Stromal cell of bone marrow (primary cell): ENCODE results near the gene KRTAP5-6.
"Not testable (repeated sequence)": the region's sequence is repeated elsewhere in the genome, so short reads cannot be mapped to it uniquely, and the experiment has no call there.

Experiments
- DNase-seq: peaks from one replicate; pipeline ENCODE4 v3.0.0-alpha.2; 2012; ENCODE audit warnings: low read depth

The KRTAP5-6 gene

GRCh38 chr11:1661454-1662269 lies 35.3 kb upstream of the KRTAP5-6 start:
- DNase-seq = not testable (repeated sequence)

- DNase-seq = not testable (repeated sequence)
Observed at GRCh38 chr11:1662699-1663283, 34.2 kb upstream of the KRTAP5-6 start.

DNA sequence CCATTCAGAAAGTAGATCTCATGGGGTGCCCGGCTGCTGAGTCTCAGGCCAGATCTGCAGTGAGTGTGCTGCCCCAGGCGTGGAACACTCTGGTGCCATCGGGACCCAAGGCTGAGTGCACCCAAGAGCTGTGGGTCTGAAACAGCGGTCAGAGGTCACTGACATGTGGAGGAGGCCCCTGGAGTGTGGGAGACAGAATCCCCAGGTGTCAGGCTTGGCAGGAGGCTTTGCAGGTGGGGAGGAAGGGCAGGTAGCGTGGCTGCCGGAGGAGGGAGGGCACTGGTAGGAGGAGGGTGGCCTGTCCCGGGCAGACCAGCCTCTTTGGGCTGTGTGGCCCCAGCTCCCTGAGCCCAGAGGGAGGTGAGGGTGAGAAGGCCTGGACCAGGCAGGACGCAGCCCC lies 31.7 kb upstream of the KRTAP5-6 start:
- DNase-seq = no peak

DNA sequence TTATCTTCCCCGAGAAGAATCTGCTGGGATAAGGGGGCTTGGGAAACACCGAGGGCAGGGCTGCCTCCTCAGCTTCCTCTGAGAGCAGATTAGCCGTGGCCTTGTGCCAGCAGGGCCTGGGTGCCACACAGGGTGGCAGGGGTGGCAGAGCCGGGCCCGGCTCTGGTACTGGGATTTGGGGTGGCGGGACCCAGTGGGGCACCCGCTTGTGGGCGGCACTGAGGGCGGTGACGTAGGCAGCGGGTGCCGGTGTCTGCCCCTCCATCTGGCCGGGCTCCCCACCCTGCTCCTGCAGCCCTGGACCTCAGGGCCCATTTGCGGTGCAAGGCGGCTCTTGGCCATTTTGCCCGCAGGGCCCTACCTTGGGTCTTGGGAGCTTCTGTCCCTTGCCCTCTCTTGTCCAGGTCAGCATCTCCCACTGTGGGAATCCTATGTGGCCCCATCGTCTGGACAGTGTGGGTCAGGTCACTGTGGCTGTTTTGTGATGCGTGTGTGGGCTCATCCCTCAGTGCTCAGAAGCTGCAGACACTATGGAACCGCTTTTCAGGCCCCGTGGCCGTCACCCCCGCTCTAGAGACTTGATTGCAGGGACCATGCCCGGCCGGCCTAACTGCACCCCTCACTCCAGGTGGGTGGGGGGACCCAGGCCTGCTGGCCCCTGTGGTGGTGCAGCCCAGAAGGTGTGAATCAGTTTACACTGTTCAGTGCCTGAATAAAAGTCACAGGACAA lies 29.7 kb upstream of the KRTAP5-6 start:
- no peak for DNase-seq

DNA sequence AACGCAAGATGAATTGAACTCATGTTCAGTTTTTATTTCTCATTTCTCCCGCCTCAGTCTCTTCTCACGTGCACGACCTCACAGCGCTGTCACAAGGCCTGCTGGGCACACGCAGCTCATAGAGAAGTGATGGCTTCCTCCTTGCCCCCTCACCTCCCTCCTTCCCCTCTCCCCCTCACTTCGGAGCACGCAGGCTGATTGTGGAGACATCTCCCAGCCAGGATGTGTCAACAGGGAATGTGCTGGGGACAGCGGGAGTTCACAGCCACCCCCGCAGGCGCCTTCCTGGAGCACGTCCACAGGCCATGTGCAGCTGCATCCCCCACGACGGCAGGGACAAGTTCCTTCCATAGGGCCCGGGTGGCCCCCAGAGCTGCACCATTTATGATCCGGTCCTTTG lies 29.1 kb upstream of the KRTAP5-6 start:
- no peak for DNase-seq

GRCh38 chr11:1668911-1669473 lies 28.0 kb upstream of the KRTAP5-6 start:
- no peak for DNase-seq

DNA sequence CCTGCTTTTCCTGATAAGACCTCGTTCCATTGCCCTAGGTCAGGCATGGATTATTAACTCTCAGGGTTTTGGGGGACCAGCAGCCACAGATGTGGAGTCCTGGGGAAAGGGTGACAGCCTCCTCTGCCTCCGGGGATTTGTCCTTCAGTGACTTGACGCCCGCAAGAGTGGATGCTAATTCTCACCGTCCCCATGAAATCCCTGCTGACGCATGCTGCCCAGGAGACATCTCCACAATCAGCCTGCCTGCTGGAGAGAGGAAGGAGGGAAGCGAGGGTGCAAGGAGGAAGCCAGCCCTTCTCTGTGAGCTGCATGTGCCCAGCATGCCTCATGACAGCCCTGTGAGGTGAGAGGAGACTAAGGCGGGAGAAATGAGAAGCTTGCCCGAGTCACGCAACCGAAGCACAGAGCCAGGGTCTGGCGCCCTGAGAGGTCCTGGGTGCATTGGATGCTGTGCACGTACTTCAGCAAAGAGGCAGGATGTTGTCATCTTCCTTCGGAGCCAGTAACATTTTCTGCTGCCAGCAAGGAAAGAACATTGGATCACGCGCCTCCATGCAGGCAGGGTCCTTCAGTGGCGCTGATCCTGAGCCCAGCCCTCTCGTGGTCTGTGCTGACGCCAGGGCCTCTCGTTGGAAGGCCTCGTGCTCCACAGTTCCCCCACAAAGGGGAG lies 27.3 kb upstream of the KRTAP5-6 start:
- DNase-seq = no peak

DNA sequence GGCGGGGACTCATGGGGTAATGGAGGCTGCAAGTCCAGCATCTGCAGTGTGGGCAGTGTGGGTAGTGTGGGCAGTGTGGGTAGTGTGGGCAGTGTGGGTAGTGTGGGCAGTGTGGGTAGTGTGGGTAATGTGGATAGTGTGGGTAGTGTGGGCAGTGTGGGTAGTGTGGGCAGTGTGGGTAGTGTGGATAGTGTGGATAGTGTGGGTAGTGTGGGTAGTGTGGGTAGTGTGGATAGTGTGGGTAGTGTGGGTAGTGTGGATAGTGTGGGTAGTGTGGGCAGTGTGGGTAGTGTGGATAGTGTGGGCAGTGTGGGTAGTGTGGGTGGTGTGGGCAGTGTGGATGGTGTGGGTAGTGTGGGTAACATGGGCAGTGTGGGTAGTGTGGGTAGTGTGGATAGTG lies 26.5 kb upstream of the KRTAP5-6 start:
- not testable (repeated sequence) for DNase-seq

DNA sequence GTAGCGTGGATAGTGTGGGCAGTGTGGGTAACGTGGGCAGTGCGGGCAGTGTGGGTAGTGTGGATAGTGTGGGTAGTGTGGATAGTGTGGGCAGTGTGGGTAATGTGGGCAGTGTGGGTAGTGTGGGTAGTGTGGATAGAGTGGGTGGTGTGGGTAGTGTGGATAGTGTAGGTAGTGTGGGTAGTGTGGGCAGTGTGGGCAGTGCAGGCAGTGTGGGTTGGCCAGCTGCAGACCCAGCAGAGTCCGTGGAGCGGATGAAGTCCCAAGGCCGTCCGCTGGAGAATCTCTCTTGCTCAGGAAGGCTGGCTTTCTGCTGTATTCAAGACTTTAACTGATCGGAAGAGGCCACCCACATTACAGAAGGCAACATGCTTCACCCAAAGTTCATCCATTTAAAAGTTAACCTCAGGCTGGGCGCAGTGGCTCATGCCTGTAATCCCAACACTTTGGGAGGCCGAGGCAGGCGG lies 26.1 kb upstream of the KRTAP5-6 start:
- DNase-seq = no peak

DNA sequence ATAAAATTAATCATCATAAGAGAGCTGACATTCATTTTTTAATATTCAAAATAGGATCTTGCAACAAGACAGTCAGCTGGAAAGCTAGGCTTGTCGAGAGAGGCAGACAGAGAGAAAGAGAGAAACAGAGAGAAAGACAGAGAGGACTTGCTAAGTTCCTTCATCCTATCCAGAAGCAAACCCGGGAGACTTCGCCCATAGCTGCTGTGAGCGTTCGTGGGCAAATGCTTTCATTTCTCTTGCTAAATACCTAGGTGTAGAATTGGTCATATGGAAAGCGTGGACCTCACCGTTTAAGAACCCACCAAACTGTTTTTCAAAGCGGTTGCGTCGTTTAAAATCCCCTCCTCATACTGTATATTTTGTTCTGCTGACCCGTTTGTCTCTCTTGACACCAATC lies 25.3 kb upstream of the KRTAP5-6 start:
- DNase-seq = no peak

GRCh38 chr11:1672613-1673350 lies 24.2 kb upstream of the KRTAP5-6 start:
- DNase-seq = no peak

- no peak for DNase-seq
Observed at GRCh38 chr11:1673446-1674172, 23.4 kb upstream of the KRTAP5-6 start.

DNA sequence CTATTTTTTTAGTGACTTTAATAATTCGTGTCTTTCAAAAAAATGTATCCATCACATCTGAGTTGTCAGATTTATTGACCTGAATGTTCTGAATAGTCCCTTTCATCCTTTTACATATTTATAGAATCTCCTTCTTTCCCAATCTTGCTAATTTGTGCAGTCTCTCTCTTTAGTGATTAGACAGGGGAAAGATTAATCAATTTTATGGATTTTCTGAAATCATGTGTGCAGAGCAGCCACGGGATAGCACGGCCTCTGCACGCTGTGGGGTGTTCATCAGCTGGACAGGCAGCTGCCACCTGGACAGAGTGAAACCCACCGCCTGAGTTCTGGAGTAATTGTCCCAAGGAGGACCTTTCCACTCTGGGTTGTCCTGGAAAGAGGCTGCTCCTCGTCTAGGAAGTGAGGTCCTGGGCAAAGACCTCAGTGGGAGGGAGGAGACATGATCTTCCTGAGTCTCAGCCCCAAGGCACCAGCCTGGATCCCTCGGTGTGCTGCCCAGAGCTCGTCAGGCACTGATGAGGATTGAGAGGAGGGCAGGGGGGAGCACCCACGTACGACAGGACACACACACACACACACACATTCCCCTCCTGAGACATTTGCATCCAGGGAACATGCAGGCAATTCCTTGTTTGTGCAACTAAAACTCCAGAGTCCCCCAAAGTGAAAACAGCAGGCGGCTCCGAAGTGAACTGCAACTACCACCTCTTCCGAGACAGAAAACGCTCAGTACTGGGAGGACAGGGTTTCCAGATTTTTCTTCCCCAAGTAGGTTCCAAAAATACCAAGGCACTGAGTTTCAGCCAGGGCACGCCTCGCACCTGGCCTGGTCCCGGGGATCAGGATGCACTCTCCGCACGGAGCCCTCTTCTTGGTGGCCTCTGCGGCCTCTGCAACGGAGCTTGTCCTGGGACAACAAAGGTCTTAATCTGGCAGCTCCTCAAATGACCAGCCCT lies 22.5 kb upstream of the KRTAP5-6 start:
- no peak for DNase-seq

DNA sequence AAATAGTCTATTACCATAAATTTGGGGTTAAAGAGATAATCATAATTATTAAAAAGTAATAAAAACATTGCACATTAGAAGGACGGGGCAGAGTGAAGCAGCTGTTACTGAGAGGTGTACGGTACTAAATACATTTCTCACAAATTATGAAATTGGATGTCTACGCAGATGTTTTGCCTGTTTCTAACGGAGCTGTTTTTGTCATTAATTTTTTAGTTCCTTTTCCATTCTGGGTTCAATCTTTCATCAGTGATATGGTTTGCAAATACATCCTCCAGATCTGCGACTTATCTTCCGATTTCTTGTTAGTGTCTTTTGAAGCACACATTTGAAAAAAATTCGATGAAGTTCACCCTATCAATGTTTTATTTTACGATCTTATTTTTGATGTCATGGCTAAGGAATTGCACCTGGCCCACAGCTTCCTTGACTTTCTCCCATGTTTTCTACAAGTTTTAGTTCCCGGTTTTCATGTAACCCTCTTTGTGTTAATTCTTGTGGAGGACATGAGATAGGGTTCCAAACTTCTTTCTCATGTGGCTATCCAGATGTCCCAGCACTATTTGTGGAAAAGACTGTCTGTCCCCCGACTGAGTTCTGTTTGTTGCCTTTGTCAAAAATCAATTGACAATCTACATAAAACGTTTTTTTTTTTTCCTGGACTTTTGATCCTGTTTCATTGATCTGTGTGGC lies 21.3 kb upstream of the KRTAP5-6 start:
- no peak for DNase-seq

- DNase-seq = no peak
Observed at GRCh38 chr11:1676229-1676740, 20.7 kb upstream of the KRTAP5-6 start.

GRCh38 chr11:1679881-1680280 lies 17.1 kb upstream of the KRTAP5-6 start:
- DNase-seq = no peak

- DNase-seq = no peak
Observed at GRCh38 chr11:1682225-1682905, 14.6 kb upstream of the KRTAP5-6 start.

DNA sequence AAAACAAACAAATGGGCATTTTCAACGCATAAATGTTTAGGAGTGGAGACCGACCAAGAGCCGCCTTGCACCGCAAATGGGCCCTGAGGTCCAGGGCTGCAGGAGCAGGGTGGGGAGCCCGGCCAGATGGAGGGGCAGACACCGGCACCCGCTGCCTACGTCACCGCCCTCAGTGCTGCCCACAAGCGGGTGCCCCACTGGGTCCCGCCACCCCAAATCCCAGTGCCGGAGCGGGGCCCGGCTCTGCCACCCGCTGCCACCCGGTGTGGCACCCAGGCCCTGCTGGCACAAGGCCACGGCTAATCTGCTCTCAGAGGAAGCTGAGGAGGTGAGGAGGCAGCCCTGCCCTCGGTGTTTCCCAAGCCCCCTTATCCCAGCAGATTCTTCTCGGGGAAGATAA lies 13.8 kb upstream of the KRTAP5-6 start:
- DNase-seq = not testable (repeated sequence)
